ACC112 (cell line): ENCODE measurements around the gene CORO2B.
"Not testable (repeated sequence)": the region's sequence is repeated elsewhere in the genome, so short reads cannot be mapped to it uniquely, and the experiment has no call there.

ENCODE experiments used
- H2AFZ ChIP-seq: fragments of 200-600 bp; sonication (generic); one replicate; pipeline ENCODE4 v1.6.0; 2017; ENCODE audit warnings: antibody characterized with exemption, low read length; ENCODE audit not compliant: unreplicated experiment
- H3K27ac ChIP-seq: fragments of 200-600 bp; sonication (generic); 2 replicates; pipeline ENCODE4 v1.5.1; 2014; ENCODE audit warnings: low read depth, mild to moderate bottlenecking, antibody characterized with exemption, low read length, moderate library complexity
- H3K27me3 ChIP-seq: fragments of 200-600 bp; sonication (generic); 2 replicates; pipeline ENCODE4 v1.6.1; 2014; ENCODE audit warnings: mild to moderate bottlenecking, antibody characterized with exemption, low read length, moderate library complexity, mixed read lengths; ENCODE audit not compliant: insufficient read depth
- H3K36me3 ChIP-seq: fragments of 200-600 bp; sonication (generic); 2 replicates; pipeline ENCODE4 v1.6.1; 2016; ENCODE audit warnings: mild to moderate bottlenecking, antibody characterized with exemption, low read length, moderate library complexity, mixed read lengths; ENCODE audit not compliant: insufficient read depth
- H3K4me1 ChIP-seq: fragments of 200-600 bp; sonication (generic); one replicate; pipeline ENCODE4 v1.6.1; 2016; ENCODE audit warnings: low read length, mixed read lengths; ENCODE audit not compliant: insufficient read depth, unreplicated experiment, control insufficient read depth
- H3K4me3 ChIP-seq: fragments of 200-600 bp; sonication (generic); 2 replicates; pipeline ENCODE4 v1.5.1; 2014; ENCODE audit warnings: mild to moderate bottlenecking, low read depth, low read length
- H3K79me2 ChIP-seq: fragments of 200-600 bp; sonication (generic); one replicate; pipeline ENCODE4 v1.6.0; 2016; ENCODE audit warnings: low read length; ENCODE audit not compliant: control insufficient read depth, unreplicated experiment, insufficient read depth

Gene CORO2B

DNA sequence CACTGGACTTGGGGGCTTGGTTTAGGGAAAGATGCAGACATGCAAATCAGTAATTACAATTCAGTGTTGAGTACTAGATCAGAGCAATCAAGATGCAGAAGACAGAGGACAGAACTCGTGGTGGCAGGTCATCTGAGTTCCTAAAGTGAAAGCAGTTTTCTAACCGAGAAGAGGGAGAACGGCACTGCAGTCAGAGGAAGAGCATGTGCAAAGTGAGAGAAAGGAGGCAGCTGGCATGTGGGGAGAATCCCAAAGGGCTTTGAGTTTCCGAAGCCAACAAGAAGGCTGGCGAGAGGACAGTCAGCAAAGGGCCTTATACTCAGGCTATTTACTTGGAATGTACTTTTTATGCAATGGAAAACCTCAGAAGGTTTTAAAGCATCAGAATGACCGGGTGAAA, 154.9 kb downstream of the CORO2B start:
- H2AFZ ChIP-seq: peak overlapping the region; percentile 32
- no peaks in the 10 kb centered on the region for H3K36me3 ChIP-seq
- no peaks in the 10 kb centered on the region for H3K27me3 ChIP-seq
- no peaks in the 10 kb centered on the region for H3K4me1 ChIP-seq
- H3K79me2 ChIP-seq: no peaks in the 10 kb centered on the region
- H3K4me3 ChIP-seq: peak overlapping the region; percentile 65
- no peak overlapping the region for H3K27ac ChIP-seq

DNA sequence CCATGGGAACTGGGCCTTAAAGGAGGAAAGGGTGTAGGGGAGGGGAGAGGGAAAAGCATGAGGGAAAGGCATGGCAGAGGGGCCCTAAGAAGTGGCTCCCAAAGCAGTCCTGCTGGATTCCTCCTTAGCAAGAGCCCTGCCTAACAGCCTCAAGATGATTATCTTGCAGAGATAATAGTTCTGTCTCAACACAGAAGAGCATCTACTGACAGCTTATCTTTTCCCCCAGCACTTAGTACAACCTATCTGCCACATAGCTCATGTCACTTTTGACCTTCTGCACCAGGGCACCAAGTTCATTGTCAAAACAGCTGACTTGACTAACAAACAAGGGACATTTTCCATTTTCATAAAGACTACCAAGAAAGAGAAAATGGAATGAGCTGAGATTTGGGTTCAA, 155.6 kb downstream of the CORO2B start:
- no peaks in the 10 kb centered on the region for H3K27me3 ChIP-seq
- no peaks in the 10 kb centered on the region for H3K4me1 ChIP-seq
- H3K4me3 ChIP-seq: no peak overlapping the region
- H3K79me2 ChIP-seq: no peaks in the 10 kb centered on the region
- no peak overlapping the region for H2AFZ ChIP-seq
- H3K27ac ChIP-seq: no peak overlapping the region
- H3K36me3 ChIP-seq: no peaks in the 10 kb centered on the region

- Histone ChIP-seq H3K4me3 (no peak overlapping the region), H3K36me3 (no peaks in the 10 kb centered on the region), H3K79me2 (no peaks in the 10 kb centered on the region), H3K27me3 (no peaks in the 10 kb centered on the region), H3K4me1 (no peaks in the 10 kb centered on the region), H3K27ac (no peak overlapping the region), H2AFZ (no peak overlapping the region)
These were observed 156.1 kb downstream of the CORO2B start for GRCh38 chr15:68734881-68735280.

DNA sequence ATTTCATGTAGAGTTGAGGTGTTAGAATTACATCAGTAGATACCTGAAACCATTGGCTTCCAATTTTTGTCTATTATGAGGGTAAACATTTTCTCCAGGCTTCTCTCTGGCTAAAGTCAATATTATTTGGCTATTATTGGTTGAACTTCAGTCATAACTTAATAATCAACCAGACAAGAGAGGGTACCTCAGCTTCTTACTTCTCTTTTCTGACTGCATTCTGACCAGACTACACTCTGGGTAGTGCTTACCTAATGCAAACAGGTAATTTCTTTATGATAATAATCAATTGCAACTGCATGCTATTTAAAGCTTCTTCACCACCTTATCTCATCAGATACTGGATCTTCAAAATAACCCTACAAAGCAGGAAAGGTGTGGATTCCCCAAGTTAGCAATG, 156.8 kb downstream of the CORO2B start:
- Histone ChIP-seq H2AFZ (no peak overlapping the region), H3K79me2 (no peaks in the 10 kb centered on the region), H3K27me3 (no peaks in the 10 kb centered on the region), H3K36me3 (no peaks in the 10 kb centered on the region), H3K4me3 (no peak overlapping the region), H3K27ac (no peak overlapping the region), H3K4me1 (no peaks in the 10 kb centered on the region)

DNA sequence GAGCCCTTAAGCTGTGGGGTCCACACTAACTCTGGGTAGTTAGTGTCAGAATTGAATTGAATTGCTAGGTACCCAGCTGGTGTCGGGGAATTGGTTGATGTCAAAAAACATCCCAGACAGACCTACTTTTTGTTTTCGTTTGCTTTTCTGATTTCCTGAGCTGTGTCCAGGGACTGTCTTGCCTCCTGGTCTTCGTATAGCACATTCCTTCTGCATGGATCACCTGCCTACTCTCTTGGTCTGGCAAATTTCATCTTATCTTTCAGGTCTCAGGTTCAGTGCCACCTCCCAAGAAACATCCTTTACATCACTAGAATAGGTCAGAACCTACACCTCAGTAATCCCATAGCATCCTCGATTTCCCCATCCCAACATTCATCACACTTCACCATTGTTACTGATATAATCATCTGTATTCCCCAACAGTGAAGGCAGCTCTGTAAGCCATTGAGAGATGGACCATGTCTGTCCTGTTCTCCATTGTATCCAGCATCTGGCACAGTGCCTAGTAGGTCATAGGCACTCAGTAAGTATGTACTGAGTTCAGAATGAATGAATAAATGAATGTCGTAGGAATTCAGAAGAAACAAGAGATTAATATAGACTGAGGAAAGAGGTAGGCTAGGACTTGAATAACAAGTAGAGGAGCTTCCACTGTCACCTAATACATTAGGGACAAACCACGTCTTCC, 160.7 kb downstream of the CORO2B start:
- Histone ChIP-seq H3K27me3 (no peaks in the 10 kb centered on the region), H3K4me1 (no peaks in the 10 kb centered on the region)

DNA sequence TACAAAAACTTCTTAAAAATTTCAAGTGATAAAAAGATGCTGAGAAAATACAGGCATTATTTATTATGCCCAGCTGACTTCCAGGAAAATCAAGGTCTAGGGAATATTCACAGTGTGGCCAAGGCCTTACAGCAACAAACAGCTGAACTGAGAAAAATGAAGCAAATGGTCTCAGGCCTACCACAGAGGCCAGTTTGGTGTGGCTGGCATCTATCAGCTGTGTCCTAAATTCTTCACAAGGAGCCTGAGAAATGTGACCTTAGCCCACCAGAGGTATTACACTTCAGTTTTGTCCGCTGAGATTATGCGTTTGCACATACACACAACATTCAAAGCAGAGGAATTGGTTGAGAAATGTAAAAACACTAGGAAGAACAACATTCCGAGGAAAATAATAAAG, 164.5 kb downstream of the CORO2B start:
- Histone ChIP-seq H3K27ac (no peak overlapping the region), H2AFZ (no peak overlapping the region), H3K4me1 (no peaks in the 10 kb centered on the region), H3K4me3 (no peak overlapping the region), H3K36me3 (no peaks in the 10 kb centered on the region), H3K27me3 (no peaks in the 10 kb centered on the region), H3K79me2 (no peaks in the 10 kb centered on the region)

More for the DNA sequence above, 160.7 kb downstream of the CORO2B start:
- Histone ChIP-seq H3K27ac (no peak overlapping the region), H3K79me2 (no peaks in the 10 kb centered on the region), H3K36me3 (no peaks in the 10 kb centered on the region), H3K4me3 (no peak overlapping the region), H2AFZ (no peak overlapping the region)

- H3K27ac ChIP-seq: no peak overlapping the region
- no peak overlapping the region for H2AFZ ChIP-seq
- H3K36me3 ChIP-seq: no peaks in the 10 kb centered on the region
- H3K4me3 ChIP-seq: no peak overlapping the region
- H3K79me2 ChIP-seq: no peaks in the 10 kb centered on the region
- H3K4me1 ChIP-seq: no peaks in the 10 kb centered on the region
- H3K27me3 ChIP-seq: peaks cover 8% of the 10 kb centered on the region; the same call in 1 of the 2 replicates
These were observed 170.6 kb downstream of the CORO2B start for GRCh38 chr15:68749365-68749764.

- Histone ChIP-seq H3K4me1 (no peaks in the 10 kb centered on the region), H3K27ac (no peak overlapping the region), H3K79me2 (no peaks in the 10 kb centered on the region), H2AFZ (no peak overlapping the region), H3K36me3 (no peaks in the 10 kb centered on the region), H3K27me3 (peaks cover 8% of the 10 kb centered on the region; the same call in 1 of the 2 replicates), H3K4me3 (no peak overlapping the region)
These were observed 171.0 kb downstream of the CORO2B start for GRCh38 chr15:68749793-68750192.

DNA sequence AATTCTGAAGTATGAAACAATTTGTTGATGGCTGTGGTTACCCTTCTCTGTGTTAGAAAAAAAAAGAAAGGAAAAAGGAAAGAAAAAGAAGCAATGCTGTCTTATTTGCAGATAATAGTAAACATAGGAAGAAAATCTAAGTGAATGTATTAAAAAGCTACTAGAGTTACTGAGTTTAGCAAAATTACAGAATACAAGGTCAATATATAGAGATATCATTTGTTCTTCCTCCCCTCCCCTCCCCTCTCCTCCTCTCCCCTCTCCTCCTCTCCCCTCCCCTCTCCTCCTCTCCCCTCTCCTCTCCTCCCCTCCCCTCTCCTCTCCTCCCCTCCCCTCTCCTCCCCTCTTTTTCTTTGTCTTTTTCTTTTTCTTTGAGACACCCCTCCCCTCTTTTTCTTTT, 172.8 kb downstream of the CORO2B start:
- H3K4me1 ChIP-seq: no peaks in the 10 kb centered on the region
- H3K36me3 ChIP-seq: no peaks in the 10 kb centered on the region
- no peaks in the 10 kb centered on the region for H3K79me2 ChIP-seq
- no peak overlapping the region for H3K27ac ChIP-seq
- no peak overlapping the region for H3K4me3 ChIP-seq
- H2AFZ ChIP-seq: no peak overlapping the region
- peaks cover 11% of the 10 kb centered on the region; the same call in 1 of the 2 replicates for H3K27me3 ChIP-seq

DNA sequence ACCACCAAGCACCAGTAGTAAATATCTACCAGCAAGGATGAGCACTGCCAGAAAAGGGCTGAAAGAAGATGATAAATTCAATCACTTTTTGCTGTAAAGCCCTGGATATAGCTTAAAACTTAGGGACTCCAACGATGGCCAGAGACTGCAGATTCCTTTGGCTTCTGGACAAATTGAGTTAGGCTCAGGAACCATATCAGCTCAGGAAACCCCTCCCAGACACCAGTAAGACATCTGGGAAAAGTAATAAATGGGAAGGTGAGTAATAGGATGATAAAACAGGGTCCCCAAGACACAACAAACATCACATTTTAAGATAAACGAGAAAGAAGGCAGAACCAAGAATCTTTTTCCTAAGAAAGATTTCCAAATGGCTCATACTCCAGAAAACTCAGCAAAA, 176.9 kb downstream of the CORO2B start:
- Histone ChIP-seq H3K36me3 (no peaks in the 10 kb centered on the region), H3K79me2 (no peaks in the 10 kb centered on the region), H2AFZ (no peak overlapping the region), H3K4me3 (no peak overlapping the region), H3K27me3 (0 out of 2 replicates have a peak, but pooled peaks cover 3% of the 10 kb centered on the region), H3K4me1 (no peaks in the 10 kb centered on the region), H3K27ac (no peak overlapping the region)

DNA sequence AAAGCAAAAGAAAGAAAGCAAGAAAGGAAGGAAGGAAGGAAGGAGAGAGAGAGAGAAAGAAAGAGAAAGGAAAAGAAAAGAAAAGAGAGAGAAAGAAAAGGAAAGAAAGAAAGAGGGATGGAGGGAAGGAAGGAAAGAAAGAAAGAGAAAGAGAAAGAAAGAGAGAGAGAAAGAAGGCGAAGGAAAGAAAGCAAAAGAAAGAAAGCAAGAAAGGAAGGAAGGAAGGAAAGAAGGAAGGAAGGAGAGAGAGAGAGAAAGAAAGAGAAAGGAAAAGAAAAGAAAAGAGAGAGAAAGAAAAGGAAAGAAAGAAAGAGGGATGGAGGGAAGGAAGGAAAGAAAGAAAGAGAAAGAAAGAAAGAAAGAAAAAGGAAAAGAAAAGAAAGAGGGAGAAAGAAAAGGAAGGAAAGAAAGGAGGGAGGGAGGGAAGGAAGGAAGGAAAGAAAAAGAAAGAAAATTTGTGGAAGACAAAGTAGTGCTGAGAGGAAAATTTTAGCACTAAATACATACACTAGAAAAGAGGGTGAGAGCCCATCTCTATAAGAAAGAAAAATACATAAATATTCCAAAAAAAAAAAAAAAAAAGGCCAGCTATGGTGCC, 181.3 kb downstream of the CORO2B start:
- H2AFZ ChIP-seq, H3K27ac ChIP-seq, H3K79me2 ChIP-seq, H3K4me3 ChIP-seq, H3K4me1 ChIP-seq, H3K27me3 ChIP-seq, H3K36me3 ChIP-seq: not testable (repeated sequence)
